ENCODE data around the gene HOXD13.
A peak's percentile ranks its signal among the peaks of the same experiment; 100 is the strongest.

HOXD13 gene

GRCh38 chr2:176132205-176133171 is 40.0 kb downstream of the HOXD13 start:
- peaks cover 17% of the 10 kb centered on the region for H3K36me3 Mint-ChIP-seq (ENCODE audit: low read depth)
- no peak for TF ChIP-seq CTCF (IDR thresholded peaks at IDR 0.05; ENCODE audit: unreplicated experiment in 3 of 3)
- H3K27me3 Mint-ChIP-seq (ENCODE audit: low read depth): peaks cover 17% of the 10 kb centered on the region
- peaks cover 53% of the 10 kb centered on the region for H3K4me1 Mint-ChIP-seq
- peak overlapping the region; percentile 99 to 100 (median 99) for H3K27ac Mint-ChIP-seq
- H3K9me3 Mint-ChIP-seq: no peaks in the 10 kb centered on the region
- peak overlapping the region; percentile 89 to 97 (median 97) for H3K4me3 Mint-ChIP-seq

GRCh38 chr2:176133389-176133788 is 40.9 kb downstream of the HOXD13 start:
- H3K27ac Mint-ChIP-seq: peak overlapping the region; percentile 99 to 100 (median 99)
- peak overlapping the region; percentile 89 to 97 (median 97) for H3K4me3 Mint-ChIP-seq
- no peaks in the 10 kb centered on the region for H3K9me3 Mint-ChIP-seq
- peaks cover 46% of the 10 kb centered on the region for H3K4me1 Mint-ChIP-seq
- H3K27me3 Mint-ChIP-seq (ENCODE audit: low read depth): peaks cover 11% of the 10 kb centered on the region
- no peak for TF ChIP-seq CTCF (IDR thresholded peaks at IDR 0.05; ENCODE audit: unreplicated experiment in 3 of 3)
- H3K36me3 Mint-ChIP-seq (ENCODE audit: low read depth): peaks cover 26% of the 10 kb centered on the region

- peaks cover 42% of the 10 kb centered on the region for H3K4me1 Mint-ChIP-seq
- TF ChIP-seq CTCF (IDR thresholded peaks at IDR 0.05; ENCODE audit: unreplicated experiment in 3 of 3): no peak
- peak overlapping the region; percentile 99 to 100 (median 99) for H3K27ac Mint-ChIP-seq
- peak overlapping the region; percentile 89 to 97 (median 97) for H3K4me3 Mint-ChIP-seq
- peaks cover 33% of the 10 kb centered on the region for H3K36me3 Mint-ChIP-seq (ENCODE audit: low read depth)
- H3K27me3 Mint-ChIP-seq (ENCODE audit: low read depth): peaks cover 8% of the 10 kb centered on the region
- no peaks in the 10 kb centered on the region for H3K9me3 Mint-ChIP-seq
Observed at GRCh38 chr2:176134035-176134434, 41.5 kb downstream of the HOXD13 start.

- Mint-ChIP-seq H3K36me3 (ENCODE audit: low read depth) (peaks cover 37% of the 10 kb centered on the region), H3K9me3 (no peaks in the 10 kb centered on the region), H3K27me3 (ENCODE audit: low read depth) (peaks cover 8% of the 10 kb centered on the region), H3K4me3 (peak overlapping the region; percentile 89 to 97 (median 97)), H3K27ac (peak overlapping the region; percentile 99 to 100 (median 99)), H3K4me1 (peaks cover 44% of the 10 kb centered on the region)
- TF ChIP-seq CTCF (IDR thresholded peaks at IDR 0.05; ENCODE audit: unreplicated experiment in 3 of 3): no peak
Observed at GRCh38 chr2:176135035-176135440, 42.5 kb downstream of the HOXD13 start.

- no peak for TF ChIP-seq CTCF (IDR thresholded peaks at IDR 0.05; ENCODE audit: unreplicated experiment in 3 of 3)
- Mint-ChIP-seq H3K36me3 (ENCODE audit: low read depth) (peaks cover 31% of the 10 kb centered on the region), H3K9me3 (no peaks in the 10 kb centered on the region), H3K4me1 (peaks cover 52% of the 10 kb centered on the region), H3K4me3 (peak overlapping the region; percentile 89 to 97 (median 97)), H3K27me3 (ENCODE audit: low read depth) (peaks cover 3% of the 10 kb centered on the region), H3K27ac (peak overlapping the region; percentile 99 to 100 (median 99))
Observed at GRCh38 chr2:176136374-176137251, 44.1 kb downstream of the HOXD13 start.

All from nephron (organoid).